Measurements from ENCODE around the gene ANXA5.

GRCh38 chr4:121711263-121712000 lies 14.7 kb upstream of the ANXA5 start:
- TF ChIP-seq CTCF (IDR thresholded peaks at IDR 0.05; ENCODE audit: low read length) (no peak), EZH2 (optimal IDR thresholded peaks at IDR 0.05; ENCODE audit: low read depth, low read length) (no peak), EZH2phosphoT487 (IDR thresholded peaks at IDR 0.05; ENCODE audit: low read length) (no peak)

Measured in MM.1S (cell line).